T1000 (cell line): ENCODE measurements around the gene LGI2.
"Not testable (repeated sequence)": the region's sequence is repeated elsewhere in the genome, so short reads cannot be mapped to it uniquely, and the experiment has no call there.

Experiments
- DNase-seq: peaks from one replicate; lab custom pipeline; 2025; ENCODE audit warnings: mixed read lengths; lab: John Stamatoyannopoulos, UW

LGI2 gene, protein sequence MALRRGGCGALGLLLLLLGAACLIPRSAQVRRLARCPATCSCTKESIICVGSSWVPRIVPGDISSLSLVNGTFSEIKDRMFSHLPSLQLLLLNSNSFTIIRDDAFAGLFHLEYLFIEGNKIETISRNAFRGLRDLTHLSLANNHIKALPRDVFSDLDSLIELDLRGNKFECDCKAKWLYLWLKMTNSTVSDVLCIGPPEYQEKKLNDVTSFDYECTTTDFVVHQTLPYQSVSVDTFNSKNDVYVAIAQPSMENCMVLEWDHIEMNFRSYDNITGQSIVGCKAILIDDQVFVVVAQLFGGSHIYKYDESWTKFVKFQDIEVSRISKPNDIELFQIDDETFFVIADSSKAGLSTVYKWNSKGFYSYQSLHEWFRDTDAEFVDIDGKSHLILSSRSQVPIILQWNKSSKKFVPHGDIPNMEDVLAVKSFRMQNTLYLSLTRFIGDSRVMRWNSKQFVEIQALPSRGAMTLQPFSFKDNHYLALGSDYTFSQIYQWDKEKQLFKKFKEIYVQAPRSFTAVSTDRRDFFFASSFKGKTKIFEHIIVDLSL

DNA sequence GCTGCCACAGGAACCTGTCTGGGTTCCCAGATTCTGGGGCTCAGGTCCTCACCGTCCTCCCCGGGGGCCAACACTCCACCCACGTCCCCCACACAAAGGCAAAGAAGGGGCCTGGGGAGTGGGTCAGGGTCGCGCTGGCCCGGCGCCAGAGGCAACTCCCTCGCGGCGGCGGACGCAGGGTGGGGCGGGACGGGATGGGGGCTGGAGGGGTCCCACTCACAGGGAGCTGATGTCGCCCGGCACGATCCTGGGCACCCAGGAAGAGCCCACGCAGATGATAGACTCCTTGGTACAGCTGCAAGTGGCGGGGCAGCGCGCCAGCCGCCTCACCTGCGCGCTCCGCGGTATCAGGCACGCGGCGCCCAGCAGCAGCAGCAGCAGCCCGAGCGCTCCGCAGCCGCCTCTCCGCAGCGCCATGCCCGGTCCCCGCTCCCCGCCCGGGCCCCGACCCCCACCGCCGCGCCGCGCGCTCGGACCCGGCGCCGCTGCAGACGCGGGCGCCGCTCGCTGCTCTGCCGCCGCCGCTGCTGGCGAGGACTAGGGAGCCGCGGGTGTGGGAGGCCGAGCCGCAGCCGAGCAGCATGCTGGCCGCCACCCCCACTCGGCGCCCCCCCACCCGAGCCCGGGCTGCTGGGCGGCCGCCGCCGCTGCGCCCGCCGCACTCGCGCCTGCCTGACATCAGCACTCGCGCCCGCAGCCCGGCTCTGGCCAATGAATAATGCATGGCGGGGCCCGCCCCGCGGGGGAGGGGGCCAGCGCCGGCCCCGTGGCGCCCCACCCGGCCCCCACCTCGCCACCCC, at the start of gene LGI2:
Gene LGI2, minus strand, starts transcription at position 670 of the 800 bp plus-strand sequence. Its CDS starts 253 bp downstream, at position 417.
- peak; percentile 42 for DNase-seq

DNA sequence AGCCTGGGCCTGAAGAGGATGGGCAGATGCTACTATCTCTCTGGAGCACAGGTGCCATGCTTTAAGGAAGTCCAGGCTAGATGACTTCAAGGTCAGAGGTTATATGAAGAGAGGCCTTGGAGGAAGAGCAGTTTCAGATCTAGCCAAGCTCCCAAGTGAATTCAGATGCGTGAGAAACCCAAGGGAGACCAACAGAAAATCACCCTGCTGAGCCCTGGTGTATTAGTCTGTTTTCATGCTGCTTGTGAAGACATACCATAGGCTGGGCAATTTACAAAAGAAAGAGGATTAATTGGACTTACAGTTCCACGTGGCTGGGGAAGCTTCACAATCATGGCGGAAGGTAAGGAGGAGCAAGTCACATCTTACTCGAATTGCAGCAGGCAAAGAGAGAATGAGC, 47.8 kb upstream of the LGI2 start:
- no peak for DNase-seq

DNA sequence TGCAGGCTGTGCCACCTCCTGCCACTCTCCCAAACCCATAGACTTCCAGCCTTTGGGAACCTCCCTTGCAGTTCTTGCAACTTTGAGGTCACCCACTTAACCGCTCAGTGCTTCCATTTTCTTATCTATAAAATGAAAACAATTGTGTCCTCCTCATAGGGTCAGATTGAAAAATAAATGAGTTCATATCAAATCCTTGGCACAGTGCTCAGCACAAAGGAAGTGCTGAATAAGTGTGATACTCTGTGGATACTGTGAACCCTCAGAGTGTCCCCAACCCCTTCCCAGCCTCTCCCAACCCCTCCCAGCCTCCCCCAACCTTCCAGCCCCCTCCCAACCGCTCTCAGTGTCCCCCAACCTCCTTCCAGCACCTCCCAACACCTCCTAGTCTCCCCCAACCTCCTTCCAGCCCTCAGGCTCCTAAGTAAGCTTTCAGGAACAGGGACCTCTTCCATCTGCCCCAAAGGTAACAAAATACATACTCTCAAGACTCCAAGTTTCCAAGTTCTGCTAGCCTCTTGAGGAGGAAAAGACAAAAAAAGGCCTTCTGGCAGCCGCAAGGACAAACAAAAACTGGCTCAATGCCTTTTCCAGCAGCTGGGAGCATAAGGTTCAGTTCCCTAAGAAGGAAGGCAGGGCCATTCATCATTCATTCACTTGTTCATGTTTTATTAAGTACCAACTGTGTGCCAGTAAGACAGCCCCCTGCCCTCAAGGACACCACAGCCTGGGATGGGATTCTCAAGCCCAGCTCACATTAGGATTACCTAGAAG, 46.1 kb upstream of the LGI2 start:
- DNase-seq: no peak

DNA sequence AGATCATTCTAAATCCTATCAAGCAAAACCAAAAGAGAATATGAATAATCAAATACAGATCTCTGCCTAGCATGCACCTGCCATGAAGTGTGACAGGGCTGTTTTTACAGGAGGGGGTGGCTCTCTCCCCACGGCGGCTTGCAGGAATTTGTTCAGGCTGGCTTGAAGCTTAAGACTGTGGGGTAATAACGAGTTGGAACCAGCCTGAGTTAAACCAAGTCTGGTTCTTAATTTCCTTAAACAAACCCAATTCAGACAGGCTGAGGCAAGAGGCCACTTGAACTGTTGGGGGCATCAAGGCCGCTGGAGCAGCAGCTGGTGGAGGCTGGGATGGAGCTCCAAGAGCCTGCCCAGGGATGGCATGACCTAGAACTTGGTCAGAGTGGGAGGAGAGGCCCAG, 45.1 kb upstream of the LGI2 start:
- DNase-seq: no peak

DNA sequence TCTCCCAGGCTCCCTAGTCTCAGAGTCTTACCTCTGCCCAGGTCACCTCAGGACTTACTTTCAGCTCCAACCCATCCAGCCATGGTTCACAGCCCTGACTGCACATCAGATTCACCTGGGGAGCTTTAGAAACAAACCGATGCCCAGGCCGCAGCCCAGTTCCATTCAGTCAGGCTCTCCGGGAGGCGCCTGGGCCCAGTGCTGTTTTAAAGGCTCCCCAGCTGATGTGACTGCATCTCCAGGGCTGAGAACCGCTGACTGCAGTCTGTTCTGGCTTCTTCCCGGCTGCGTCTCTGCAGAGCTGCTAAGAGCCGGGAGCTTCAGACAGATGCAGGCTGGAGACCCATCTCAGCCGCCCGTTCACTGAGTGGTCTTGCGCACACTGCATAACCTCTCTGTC, 44.4 kb upstream of the LGI2 start:
- DNase-seq: no peak

DNA sequence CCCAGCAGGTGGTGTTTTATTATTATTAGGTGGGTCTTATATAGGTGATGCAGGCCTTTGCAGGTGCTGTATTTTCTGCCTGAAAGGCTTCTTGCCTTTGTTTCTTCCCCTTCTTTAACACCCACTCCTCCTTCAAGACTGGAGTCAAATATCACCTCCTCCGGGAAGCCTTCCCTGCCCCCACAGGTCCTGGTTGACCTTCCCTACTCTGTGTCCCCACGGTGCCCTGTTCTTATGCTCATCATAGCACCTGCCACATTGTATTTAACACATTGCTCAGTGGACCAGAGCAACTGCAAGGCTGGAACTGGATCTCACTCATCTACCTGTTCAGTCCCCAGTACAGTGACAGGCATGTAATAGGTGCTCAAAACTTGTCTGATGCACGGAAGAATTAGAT, 39.8 kb upstream of the LGI2 start:
- DNase-seq: no peak

DNA sequence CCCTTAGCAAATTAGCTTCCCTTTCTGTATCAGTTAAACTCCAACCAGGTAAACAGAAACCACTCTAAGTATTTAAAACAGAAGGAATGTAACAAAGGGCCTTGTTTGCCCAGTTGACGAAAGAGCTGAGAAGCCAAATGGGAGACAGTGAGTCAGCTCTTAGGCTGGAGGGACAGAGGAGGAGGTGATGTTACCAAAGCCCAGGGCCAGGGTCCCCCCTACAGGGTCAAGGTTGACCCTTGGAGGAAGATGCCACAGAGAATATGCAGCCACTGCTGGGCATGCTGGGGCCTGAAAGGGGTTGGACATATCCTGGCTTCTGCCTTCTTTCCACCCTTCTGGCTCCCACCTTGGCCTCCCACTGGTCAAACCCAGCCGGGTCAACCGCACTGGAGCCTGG, 38.3 kb upstream of the LGI2 start:
- no peak for DNase-seq

DNA sequence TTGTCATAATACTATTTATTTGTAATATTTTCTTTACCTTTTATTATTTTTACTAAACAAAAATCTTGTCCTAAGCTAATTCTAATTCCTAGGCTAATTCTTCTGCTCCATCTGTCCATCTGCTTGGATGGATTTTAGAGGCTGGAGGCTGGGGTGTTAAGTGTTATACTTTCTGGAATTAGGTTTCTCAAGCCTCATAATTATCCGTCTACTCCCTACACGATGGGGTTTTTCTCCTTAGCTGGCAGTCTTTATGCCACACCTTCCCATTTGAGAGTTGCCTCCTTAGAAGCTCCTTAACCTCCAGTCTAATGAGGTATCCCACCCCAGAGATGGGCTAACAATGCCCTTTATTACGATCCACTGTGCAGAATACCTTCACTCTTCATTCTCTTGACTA, 37.6 kb upstream of the LGI2 start:
- no peak for DNase-seq

DNA sequence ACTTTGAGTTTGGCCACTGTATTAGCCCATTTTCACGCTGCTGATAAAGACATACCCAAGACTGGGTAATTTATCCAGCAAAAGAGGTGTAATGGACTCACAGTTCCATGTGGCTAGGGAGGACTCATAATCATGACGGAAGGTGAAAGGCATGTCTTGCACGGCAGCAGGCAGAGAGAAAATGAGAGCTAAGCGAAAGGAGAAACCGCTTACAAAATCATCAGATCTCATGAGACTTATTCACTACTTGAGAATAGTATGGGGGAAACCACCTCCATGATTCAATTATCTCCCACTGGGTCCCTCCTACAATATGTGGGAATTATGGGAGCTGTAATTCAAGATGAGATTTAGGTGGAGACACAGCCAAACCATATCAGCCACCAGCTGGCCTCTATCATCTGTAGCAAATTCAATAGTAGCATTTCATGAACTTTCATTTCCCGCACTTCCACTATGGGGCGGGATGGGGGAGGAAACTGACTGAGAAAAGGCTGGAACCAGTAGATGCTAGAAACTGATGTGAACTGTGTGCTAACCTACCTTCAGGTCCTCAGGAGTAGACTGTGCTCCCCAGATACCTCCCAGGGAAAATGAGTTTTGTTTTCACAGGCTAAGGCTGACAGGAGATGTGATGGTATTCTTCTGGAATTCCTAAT, 35.3 kb upstream of the LGI2 start:
- no peak for DNase-seq

DNA sequence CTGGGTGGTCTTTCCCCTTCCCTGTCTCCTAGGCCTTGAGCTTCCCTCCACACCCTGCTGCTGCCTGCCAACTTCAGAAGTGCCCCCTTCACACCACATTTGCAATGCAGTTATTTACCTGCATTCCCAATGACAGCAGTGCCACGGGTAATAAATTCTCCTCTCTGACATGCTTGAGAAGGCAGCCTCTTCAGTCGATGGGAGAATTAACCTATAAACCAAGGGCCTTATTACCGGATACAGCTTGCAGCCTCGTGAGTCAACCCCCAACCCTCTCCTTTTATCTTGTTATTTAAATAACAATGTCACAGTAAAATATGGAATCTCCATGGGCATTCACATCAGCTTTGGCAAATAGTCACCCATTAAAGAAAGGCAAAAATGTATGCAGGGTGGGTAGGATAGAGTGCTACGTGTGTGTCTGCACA, 34.7 kb upstream of the LGI2 start:
- no peak for DNase-seq

DNA sequence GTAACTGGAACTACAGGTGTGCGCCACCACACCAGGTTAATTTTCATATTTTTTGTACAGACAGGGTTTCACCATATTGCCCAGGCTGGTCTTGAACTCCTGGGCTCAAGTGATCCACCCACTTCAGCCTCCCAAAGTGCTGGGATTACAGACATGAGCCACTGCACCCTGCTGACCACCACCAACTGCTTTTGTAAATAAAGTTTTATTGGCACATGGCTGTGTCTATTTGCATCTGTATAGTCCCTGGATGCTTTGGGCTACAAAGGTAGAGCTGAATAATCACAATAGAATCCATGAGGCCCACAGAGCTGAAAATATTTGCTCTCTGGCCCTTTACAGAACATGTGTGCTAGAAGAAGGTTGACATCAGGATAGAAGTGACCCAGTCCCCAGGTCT, 33.7 kb upstream of the LGI2 start:
- not testable (repeated sequence) for DNase-seq

DNA sequence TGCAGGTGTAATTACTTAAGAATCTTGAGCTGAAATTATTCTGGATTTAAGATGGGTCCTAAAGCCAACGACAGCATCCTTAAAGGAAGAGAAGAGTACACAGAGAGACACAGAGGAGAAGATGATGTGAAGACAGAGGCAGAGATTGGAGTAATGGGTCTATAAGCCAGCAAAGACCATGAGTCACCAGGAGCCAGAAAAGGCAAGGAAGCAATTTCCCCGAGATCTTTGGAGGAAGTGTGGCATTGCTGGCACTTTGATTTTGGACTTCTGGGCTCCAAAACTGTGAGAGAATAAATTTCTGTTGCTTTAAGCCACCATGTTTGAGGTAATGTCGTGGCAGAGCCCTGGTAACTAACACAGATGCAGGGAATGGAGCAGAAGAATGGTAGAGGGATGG, 32.4 kb upstream of the LGI2 start:
- no peak for DNase-seq

DNA sequence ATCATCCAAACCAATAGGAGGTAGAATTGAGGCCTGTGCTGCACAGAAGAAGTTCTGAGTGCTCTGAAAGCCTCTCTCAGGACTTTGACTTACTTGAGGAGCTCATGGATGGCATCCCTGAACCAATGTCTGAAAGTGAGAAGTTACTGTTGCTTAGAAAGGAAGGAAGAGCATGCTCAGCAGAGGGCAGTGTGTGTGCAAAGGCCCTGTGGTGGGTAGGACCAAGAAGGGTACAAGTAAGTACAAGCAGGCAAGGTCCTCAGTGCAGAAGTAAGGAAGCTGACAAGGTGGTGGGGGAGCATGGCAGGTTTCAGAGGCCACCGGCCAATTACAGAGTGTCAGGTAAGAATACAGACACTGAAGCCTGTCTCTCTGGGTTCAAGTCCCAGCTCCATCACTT, 31.4 kb upstream of the LGI2 start:
- DNase-seq: no peak

DNA sequence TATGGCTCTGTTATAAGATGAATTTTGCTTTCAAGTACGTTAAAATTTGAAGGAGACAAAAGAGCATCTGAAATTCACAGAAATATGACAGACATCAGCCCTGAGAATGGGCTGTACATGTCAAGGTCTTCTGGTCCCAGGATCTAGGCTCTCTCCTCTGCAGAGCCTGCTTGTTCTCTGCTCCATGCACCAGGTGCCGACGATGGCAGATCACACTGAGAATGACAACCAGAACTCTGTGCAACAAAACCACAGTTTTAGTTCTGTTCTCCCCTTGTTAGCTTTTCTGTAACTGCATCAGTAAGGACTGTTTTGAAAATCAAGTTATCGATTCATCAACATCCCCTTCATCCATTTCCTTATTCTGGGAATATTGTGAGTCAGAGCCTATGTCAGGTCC, 30.9 kb upstream of the LGI2 start:
- no peak for DNase-seq

DNA sequence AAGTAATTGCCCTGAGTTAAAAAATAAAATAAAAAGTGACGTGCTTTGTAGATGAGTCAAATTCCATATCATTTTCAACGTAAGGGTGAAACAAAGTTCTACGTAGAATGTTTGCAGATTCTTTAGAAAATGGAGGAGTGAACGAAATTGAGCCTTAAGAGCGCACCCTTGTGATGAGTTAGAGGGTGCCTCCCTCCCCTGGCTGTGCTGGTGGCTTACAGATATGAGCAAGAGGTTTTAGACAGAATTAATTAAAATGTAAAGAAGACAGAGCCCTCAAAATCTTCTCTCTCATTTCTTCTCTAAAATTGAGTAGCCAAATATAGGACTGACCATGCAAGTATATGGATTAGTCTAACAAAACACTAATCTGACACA, 30.2 kb upstream of the LGI2 start:
- DNase-seq: no peak

DNA sequence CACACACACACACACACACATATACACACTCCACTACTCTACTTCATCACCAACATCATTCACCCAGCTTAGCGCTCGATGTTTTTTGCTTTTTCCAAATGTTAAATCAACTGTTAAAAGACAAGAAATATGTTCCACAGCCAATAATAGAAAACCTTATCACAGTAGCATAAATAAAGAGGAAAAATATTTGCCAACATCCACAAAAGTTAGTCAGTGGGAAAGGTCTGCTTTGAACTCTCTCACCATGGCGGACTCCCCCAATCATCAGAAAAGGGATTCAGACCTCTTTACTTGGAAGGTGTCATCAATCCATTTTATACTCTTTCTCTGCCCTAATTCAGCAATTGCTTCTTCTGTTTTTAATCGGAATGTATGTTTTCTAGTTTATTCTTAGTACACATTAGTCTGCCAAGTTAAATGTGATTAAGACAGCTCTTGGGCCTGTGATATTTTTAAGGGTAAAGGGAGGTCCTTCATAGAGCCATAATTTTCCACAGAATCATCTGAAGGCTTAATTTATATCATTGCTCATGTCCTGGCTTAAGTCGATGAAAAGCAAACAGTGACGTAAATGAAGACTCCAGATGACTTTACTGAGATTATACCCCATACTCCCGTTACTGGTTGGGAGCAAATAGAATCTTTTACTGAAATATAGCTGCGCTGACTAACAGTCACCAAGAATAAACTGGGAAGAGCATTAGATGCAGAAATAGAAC, 29.7 kb upstream of the LGI2 start:
- no peak for DNase-seq

DNA sequence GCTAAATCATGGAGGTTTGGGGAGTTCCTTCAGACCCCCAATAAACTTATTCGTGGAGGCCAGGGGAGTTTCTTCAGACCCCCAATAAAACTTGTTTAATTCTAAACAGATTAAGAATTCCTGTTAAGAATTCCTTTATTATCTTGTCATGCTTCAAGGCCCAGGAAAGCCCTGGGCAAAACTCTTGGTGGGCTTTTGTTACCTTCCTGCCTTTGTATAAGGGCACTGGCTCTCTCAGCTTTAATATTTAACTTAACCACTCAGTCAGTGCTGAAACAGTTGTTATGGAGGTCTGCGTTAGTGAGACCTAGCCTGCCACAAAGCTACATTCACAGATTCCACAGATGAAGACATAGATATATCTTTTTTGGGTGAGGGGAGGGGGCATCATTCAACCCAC, 29.0 kb upstream of the LGI2 start:
- DNase-seq: no peak

DNA sequence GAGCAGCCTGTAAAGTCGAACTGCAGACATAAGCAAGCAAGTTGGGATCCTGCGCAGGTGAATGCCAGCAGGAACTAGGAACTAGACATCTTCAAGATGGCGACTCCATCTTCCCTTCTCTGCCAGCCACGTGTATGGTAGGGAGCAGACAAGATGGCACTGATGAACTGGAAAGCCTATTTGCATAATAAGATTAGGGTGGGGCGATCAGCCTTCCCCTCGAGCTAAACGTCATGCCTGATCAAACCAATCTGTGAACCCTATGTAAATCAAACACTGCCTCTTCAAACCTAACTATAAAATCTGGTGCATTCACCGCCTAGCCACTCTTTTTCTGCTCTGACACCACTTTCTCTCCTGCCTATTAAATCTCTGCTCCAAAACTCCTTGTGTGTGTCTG, 28.1 kb upstream of the LGI2 start:
- no peak for DNase-seq

DNA sequence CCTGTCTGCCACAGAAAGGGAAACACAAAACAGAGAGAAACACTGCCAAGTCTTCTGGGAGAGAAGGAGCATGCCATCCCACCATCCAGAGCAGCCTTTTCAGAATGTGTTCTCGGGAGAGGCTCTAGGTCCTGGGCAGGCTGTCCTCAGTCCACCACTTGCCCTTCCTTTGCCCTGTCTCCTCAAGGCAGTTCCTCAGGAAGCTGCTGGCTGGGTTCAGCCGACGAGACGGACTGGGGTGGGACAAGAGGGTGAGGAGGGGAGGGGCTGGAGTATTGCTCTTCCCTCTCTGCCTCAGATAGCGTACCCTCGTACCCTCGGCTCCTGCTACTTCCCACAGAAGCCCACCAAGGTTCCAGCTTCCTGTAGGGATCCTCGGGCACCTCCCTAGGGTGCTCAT, 26.6 kb upstream of the LGI2 start:
- DNase-seq: no peak

DNA sequence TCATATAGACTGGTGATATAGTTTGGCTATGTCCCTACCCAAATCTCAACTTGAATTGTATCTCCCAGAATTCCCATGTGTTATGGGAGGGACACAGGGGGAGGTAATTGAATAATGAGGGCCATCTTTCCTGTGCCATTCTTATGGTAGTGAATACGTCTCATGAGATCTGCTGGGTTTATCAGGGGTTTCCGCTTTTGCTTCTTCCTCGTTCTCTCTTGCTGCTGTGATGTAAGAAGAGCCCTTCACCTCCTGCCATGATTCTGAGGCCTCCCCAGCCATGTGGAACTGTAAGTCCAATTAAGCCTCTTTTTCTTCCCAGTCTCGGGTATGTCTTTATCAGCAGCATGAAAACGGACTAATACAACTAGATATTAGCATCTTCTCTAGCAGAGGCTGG, 21.3 kb upstream of the LGI2 start:
- DNase-seq: not testable (repeated sequence)

DNA sequence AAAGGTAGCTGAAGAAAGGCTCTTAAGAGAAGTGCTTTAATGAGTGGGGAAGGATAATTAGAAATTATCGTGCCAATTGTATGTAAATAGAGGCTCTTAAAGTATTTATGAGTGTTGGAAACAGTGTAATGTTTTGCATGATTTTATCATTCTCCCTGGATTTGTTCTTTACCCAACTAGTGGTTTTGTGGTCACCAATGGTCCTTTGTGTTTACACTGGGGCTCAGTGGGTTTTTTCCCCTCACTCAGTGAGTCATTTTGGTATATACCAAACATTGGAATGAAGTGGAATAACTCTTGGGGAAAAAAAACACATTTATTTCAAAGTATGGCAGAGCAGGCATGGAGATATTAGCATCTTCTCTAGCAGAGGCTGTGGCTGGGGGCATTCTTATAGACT, 20.8 kb upstream of the LGI2 start:
- DNase-seq: no peak
